HCT116 (cell line): ENCODE measurements around the gene OR1J2. TPM values are rescaled to one million over a fixed set of nuclear protein-coding genes. Genes with fewer than 3 reads are reported as not detected.

Source experiments
- ATAC-seq: fragments of 200-7000 bp; cut with Tn5 transposase; 2 replicates; pipeline ENCODE4 v1.9.1; 2020; ENCODE audit warnings: mild to moderate bottlenecking, moderate library complexity
- BruUV-seq: library from RNA; stranded (reverse); fragments of 400-500 nt; replicated peaks from 2 replicates; lab custom pipeline; 2021; lab: Mats Ljungman, UMichigan
- CTCF ChIA-PET: fragments of 300-600 bp; sonication (Branson Sonifier 250); formaldehyde crosslinking; loops from one replicate; lab custom pipeline; 2021; ENCODE audit warnings: antibody characterized with exemption; lab: Charles Lee
- POLR2A ChIA-PET: fragments of 300-600, 350-600 bp; sonication (Branson Sonifier 250); formaldehyde crosslinking; loops from one replicate; lab custom pipeline; 2021; ENCODE audit warnings: antibody characterized with exemption; lab: Charles Lee
- RAD21 ChIA-PET, 2 experiments: fragments of 300-600 bp; sonication (Branson Sonifier 250); formaldehyde crosslinking; loops; one replicate each; lab custom pipeline; 2023; ENCODE audit warnings: low total read pairs in 2 of 2; ENCODE audit not compliant: uncharacterized antibody in 2 of 2, unreplicated experiment in 2 of 2, low non-redundant PET in 1 of 2; lab: Charles Lee
- DNase-seq: peaks from one replicate; pipeline ENCODE4 v3.0.0-alpha.2; 2010; ENCODE audit warnings: low read depth, low spot score
- H2AFZ ChIP-seq: fragments of 200-600 bp; shearing (Covaris generic), sonication (generic); 2 replicates; pipeline ENCODE4 v1.6.1; 2017; ENCODE audit warnings: low read depth, mixed run types, mixed read lengths, antibody characterized with exemption, low read length; ENCODE audit not compliant: poor library complexity, severe bottlenecking
- H3K27ac ChIP-seq: 2 replicates; pipeline ENCODE4 v1.5.1; 2012; ENCODE audit warnings: low read depth, low read length
- H3K27me3 ChIP-seq: fragments of 200-600 bp; sonication (generic); 2 replicates; pipeline ENCODE4 v1.6.1; 2016; ENCODE audit warnings: mixed run types, low read length, mixed read lengths; ENCODE audit not compliant: insufficient read depth
- H3K36me3 ChIP-seq, 2 experiments: fragments of 200-500 bp in 1 of 2; fragments of 200-600 bp in 1 of 2; sonication (Bioruptor generic) in 1 of 2; sonication (generic) in 1 of 2; 2 replicates each; pipeline versions ENCODE4 v1.5.1 to v1.6.1; 2014 to 2016; ENCODE audit warnings: low read length in 2 of 2, inconsistent platforms in 1 of 2, mixed read lengths in 1 of 2, mixed run types in 1 of 2; ENCODE audit not compliant: insufficient read depth in 2 of 2, control insufficient read depth in 1 of 2
- H3K4me1 ChIP-seq, 2 experiments: fragments of 200-600 bp in 1 of 2; sonication (generic) in 1 of 2; 2 replicates each; pipeline versions ENCODE4 v1.5.1 to v1.6.1; 2012 to 2017; ENCODE audit warnings: low read length in 2 of 2, inconsistent platforms in 1 of 2, mild to moderate bottlenecking in 1 of 2, mixed read lengths in 1 of 2, mixed run types in 1 of 2, moderate library complexity in 1 of 2; ENCODE audit not compliant: insufficient read depth in 2 of 2, control insufficient read depth in 1 of 2
- H3K4me2 ChIP-seq: fragments of 200-600 bp; sonication (generic); 2 replicates; pipeline ENCODE4 v1.6.1; 2017; ENCODE audit warnings: mixed run types, low read length, mixed read lengths
- H3K4me3 ChIP-seq, 2 experiments: fragments of 200-600 bp in 1 of 2; sonication (generic) in 1 of 2; replicated peaks in 1 of 2; 2 replicates each; pipeline ENCODE4 v1.5.1; 2011 to 2016; ENCODE audit warnings: low read length in 2 of 2, control low read depth in 1 of 2, low read depth in 1 of 2, mild to moderate bottlenecking in 1 of 2, mixed read lengths in 1 of 2, mixed run types in 1 of 2
- H3K79me2 ChIP-seq: fragments of 200-600 bp; sonication (generic); 2 replicates; pipeline ENCODE4 v1.6.1; 2017; ENCODE audit warnings: mild to moderate bottlenecking, mixed run types, low read length, moderate library complexity, mixed read lengths; ENCODE audit not compliant: insufficient read depth
- H3K9ac ChIP-seq: fragments of 200-600 bp; sonication (generic); 2 replicates; pipeline ENCODE4 v1.6.1; 2016; ENCODE audit warnings: low read length, mixed read lengths
- H3K9me2 ChIP-seq: fragments of 200-600 bp; sonication (generic), shearing (Covaris generic); 2 replicates; pipeline ENCODE4 v1.6.1; 2017; ENCODE audit warnings: mixed run types, mild to moderate bottlenecking, moderate library complexity; ENCODE audit not compliant: insufficient read depth
- H3K9me3 ChIP-seq, 2 experiments: fragments of 200-500 bp in 1 of 2; fragments of 200-600 bp in 1 of 2; sonication (Bioruptor generic) in 1 of 2; sonication (generic) in 1 of 2; 2 replicates each; pipeline ENCODE4 v1.6.1; 2014 to 2017; ENCODE audit warnings: low read length in 2 of 2, mixed read lengths in 2 of 2, inconsistent platforms in 1 of 2, low read depth in 1 of 2, mild to moderate bottlenecking in 1 of 2, mixed run types in 1 of 2, moderate library complexity in 1 of 2; ENCODE audit not compliant: control insufficient read depth in 1 of 2, insufficient read depth in 1 of 2
- H4K20me1 ChIP-seq: fragments of 200-600 bp; sonication (generic), shearing (Covaris generic); 2 replicates; pipeline ENCODE4 v1.6.1; 2017; ENCODE audit warnings: mixed run types, mild to moderate bottlenecking, moderate library complexity; ENCODE audit not compliant: insufficient read depth
- CBX3 ChIP-seq: IDR thresholded peaks from 2 replicates; pipeline ENCODE4 v1.6.1; 2012; ENCODE audit warnings: low read depth
- EZH2 ChIP-seq: fragments of 200-600 bp; sonication (generic); IDR thresholded peaks from 2 replicates; pipeline ENCODE4 v1.6.1; 2017; ENCODE audit warnings: antibody characterized with exemption, mixed run types
- FOSL1 ChIP-seq: IDR thresholded peaks from 2 replicates; pipeline ENCODE4 v1.6.1; 2012; ENCODE audit warnings: low read depth
- SIN3A ChIP-seq: IDR thresholded peaks from 2 replicates; pipeline ENCODE4 v1.6.1; 2012; ENCODE audit warnings: low read depth
- SRF ChIP-seq: IDR thresholded peaks from 2 replicates; pipeline ENCODE4 v1.6.1; 2012; ENCODE audit warnings: low read depth
- ZFX ChIP-seq: fragments of 450-650 bp; IDR thresholded peaks from 2 replicates; pipeline ENCODE4 v1.6.1; 2017
- intact Hi-C: fragments of 100-400 bp; cut with micrococcal nuclease; formaldehyde crosslinking; loops from 2 replicates; pipeline ENCODE4 v1.10.0; 2022
- total RNA-seq: library from RNA; stranded (reverse); gene quantifications from one replicate; pipeline ENCODE4 v1.2.1, GENCODE V29; 2021; ENCODE audit not compliant: unreplicated experiment
- TF ChIP-seq, protein P1 (sequence below): IDR thresholded peaks from 2 replicates; pipeline ENCODE4 v1.6.1; 2012; ENCODE audit warnings: low read depth
- TF ChIP-seq, protein P2 (sequence below), 3 experiments: fragments of 200-600 bp in 1 of 3; sonication (generic) in 1 of 3; IDR thresholded peaks in 2 of 3; conservative IDR thresholded peaks in 1 of 3; 2 replicates each; pipeline ENCODE4 v1.5.1; 2012 to 2017; ENCODE audit warnings: low read depth in 2 of 3, low read length in 2 of 3, antibody characterized with exemption in 1 of 3, borderline replicate concordance in 1 of 3, control low read depth in 1 of 3, mild to moderate bottlenecking in 1 of 3, mixed read lengths in 1 of 3, mixed run types in 1 of 3, moderate library complexity in 1 of 3; ENCODE audit not compliant: insufficient read depth in 1 of 3
- TF ChIP-seq, protein P3 (sequence below): IDR thresholded peaks from 2 replicates; pipeline ENCODE4 v1.6.1; 2011; ENCODE audit warnings: mild to moderate bottlenecking, low read length, moderate library complexity; ENCODE audit not compliant: insufficient replicate concordance; ENCODE audit errors: extremely low read depth

OR1J2 gene
- total RNA-seq, 1 experiment from 2014 or later: not detected

DNA sequence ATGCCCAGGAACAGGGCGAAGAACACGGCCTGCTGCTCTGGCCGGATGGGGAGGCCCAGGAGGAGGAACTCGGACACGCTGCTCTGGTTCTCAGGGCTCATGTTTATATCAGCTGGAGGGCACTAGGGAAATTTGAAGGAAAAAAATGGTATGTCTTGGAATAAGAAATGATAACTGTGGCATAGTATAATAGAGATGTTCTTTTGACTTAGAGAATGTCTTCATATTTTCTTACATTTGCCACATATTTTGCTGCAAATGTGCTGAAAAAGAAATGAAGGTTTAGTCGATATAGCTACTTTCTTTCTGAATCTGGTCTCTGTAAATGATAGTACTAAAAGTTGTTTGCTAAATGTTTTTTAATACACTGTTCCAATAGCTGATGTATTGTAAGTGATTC, 32.8 kb upstream of the OR1J2 start, which contains the start of gene OR1J1:
TSS of gene OR1J1 (minus strand) at position 101 of the 400 bp plus-strand sequence. CDS start at position 101, 0 bp downstream.
- no peaks in the 10 kb centered on the region for H4K20me1 ChIP-seq
- DNase-seq (no peak), ATAC-seq (no peak)
- no peak within 1 kb of the TSS for H3K27ac ChIP-seq
- no peaks in the 10 kb centered on the region for H3K9me3 ChIP-seq
- RAD21 ChIA-PET: no interaction called here
- H3K79me2 ChIP-seq: no peaks in the 10 kb centered on the region
- POLR2A ChIA-PET: no interaction called here
- no peak within 1 kb of the TSS for H3K9ac ChIP-seq
- no peaks in the 10 kb centered on the region for H3K36me3 ChIP-seq
- no peak within 1 kb of the TSS for H2AFZ ChIP-seq
- TF ChIP-seq, protein P1, sequence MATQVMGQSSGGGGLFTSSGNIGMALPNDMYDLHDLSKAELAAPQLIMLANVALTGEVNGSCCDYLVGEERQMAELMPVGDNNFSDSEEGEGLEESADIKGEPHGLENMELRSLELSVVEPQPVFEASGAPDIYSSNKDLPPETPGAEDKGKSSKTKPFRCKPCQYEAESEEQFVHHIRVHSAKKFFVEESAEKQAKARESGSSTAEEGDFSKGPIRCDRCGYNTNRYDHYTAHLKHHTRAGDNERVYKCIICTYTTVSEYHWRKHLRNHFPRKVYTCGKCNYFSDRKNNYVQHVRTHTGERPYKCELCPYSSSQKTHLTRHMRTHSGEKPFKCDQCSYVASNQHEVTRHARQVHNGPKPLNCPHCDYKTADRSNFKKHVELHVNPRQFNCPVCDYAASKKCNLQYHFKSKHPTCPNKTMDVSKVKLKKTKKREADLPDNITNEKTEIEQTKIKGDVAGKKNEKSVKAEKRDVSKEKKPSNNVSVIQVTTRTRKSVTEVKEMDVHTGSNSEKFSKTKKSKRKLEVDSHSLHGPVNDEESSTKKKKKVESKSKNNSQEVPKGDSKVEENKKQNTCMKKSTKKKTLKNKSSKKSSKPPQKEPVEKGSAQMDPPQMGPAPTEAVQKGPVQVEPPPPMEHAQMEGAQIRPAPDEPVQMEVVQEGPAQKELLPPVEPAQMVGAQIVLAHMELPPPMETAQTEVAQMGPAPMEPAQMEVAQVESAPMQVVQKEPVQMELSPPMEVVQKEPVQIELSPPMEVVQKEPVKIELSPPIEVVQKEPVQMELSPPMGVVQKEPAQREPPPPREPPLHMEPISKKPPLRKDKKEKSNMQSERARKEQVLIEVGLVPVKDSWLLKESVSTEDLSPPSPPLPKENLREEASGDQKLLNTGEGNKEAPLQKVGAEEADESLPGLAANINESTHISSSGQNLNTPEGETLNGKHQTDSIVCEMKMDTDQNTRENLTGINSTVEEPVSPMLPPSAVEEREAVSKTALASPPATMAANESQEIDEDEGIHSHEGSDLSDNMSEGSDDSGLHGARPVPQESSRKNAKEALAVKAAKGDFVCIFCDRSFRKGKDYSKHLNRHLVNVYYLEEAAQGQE: no peak
- TF ChIP-seq FOSL1 (no peak), CBX3 (no peak), SIN3A (no peak), SRF (no peak), EZH2 (no peak), ZFX (no peak)
- TF ChIP-seq, protein P2, sequence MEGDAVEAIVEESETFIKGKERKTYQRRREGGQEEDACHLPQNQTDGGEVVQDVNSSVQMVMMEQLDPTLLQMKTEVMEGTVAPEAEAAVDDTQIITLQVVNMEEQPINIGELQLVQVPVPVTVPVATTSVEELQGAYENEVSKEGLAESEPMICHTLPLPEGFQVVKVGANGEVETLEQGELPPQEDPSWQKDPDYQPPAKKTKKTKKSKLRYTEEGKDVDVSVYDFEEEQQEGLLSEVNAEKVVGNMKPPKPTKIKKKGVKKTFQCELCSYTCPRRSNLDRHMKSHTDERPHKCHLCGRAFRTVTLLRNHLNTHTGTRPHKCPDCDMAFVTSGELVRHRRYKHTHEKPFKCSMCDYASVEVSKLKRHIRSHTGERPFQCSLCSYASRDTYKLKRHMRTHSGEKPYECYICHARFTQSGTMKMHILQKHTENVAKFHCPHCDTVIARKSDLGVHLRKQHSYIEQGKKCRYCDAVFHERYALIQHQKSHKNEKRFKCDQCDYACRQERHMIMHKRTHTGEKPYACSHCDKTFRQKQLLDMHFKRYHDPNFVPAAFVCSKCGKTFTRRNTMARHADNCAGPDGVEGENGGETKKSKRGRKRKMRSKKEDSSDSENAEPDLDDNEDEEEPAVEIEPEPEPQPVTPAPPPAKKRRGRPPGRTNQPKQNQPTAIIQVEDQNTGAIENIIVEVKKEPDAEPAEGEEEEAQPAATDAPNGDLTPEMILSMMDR (IDR thresholded peaks at IDR 0.05 in 2 of 3, conservative IDR thresholded peaks at IDR 0.05 in 1 of 3; ENCODE audit: borderline replicate concordance in 1 of 3, insufficient read depth in 1 of 3, low read depth in 2 of 3, low read length in 2 of 3): no peak
- TF ChIP-seq, protein P3, sequence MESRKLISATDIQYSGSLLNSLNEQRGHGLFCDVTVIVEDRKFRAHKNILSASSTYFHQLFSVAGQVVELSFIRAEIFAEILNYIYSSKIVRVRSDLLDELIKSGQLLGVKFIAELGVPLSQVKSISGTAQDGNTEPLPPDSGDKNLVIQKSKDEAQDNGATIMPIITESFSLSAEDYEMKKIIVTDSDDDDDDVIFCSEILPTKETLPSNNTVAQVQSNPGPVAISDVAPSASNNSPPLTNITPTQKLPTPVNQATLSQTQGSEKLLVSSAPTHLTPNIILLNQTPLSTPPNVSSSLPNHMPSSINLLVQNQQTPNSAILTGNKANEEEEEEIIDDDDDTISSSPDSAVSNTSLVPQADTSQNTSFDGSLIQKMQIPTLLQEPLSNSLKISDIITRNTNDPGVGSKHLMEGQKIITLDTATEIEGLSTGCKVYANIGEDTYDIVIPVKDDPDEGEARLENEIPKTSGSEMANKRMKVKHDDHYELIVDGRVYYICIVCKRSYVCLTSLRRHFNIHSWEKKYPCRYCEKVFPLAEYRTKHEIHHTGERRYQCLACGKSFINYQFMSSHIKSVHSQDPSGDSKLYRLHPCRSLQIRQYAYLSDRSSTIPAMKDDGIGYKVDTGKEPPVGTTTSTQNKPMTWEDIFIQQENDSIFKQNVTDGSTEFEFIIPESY: no peak
- BruUV-seq: no TSS peak
- CTCF ChIA-PET: no interaction called here
- H3K4me2 ChIP-seq: no peak within 1 kb of the TSS
- no peaks in the 10 kb centered on the region for H3K9me2 ChIP-seq
- H3K4me1 ChIP-seq: no peaks in the 10 kb centered on the region
- no peak within 1 kb of the TSS for H3K4me3 ChIP-seq
- intact Hi-C loops: no loop called here
- 0 out of 2 replicates have a peak, but pooled peaks cover 19% of the 10 kb centered on the region for H3K27me3 ChIP-seq
